Raji (cell line): Measurements from ENCODE around the gene NDUFB4.

Source experiments
- POLR2A ChIP-seq: IDR thresholded peaks from 2 replicates; pipeline ENCODE4 v1.6.1; 2011; ENCODE audit warnings: low read depth, low read length, control low read depth; ENCODE audit not compliant: insufficient read depth

Gene NDUFB4

GRCh38 chr3:120608506-120608905 is 12.4 kb downstream of the NDUFB4 start:
- TF ChIP-seq POLR2A = no peak

- TF ChIP-seq POLR2A = no peak
Measured at GRCh38 chr3:120614765-120615164, 18.6 kb downstream of the NDUFB4 start.

GRCh38 chr3:120615847-120616609 is 19.9 kb downstream of the NDUFB4 start:
- TF ChIP-seq POLR2A = no peak

- TF ChIP-seq POLR2A = no peak
Measured at GRCh38 chr3:120622457-120622856, 26.3 kb downstream of the NDUFB4 start.

GRCh38 chr3:120622870-120623726 is 27.0 kb downstream of the NDUFB4 start:
- no peak for TF ChIP-seq POLR2A

GRCh38 chr3:120623727-120624093 is 27.6 kb downstream of the NDUFB4 start:
- TF ChIP-seq POLR2A = no peak

GRCh38 chr3:120625159-120625586 is 29.0 kb downstream of the NDUFB4 start:
- TF ChIP-seq POLR2A = no peak

- TF ChIP-seq POLR2A = no peak
Measured at GRCh38 chr3:120634539-120634938, 38.4 kb downstream of the NDUFB4 start.

GRCh38 chr3:120636795-120637401 is 40.8 kb downstream of the NDUFB4 start:
- TF ChIP-seq POLR2A = no peak

- TF ChIP-seq POLR2A = no peak
Measured at GRCh38 chr3:120637851-120638559, 41.9 kb downstream of the NDUFB4 start.

- TF ChIP-seq POLR2A = no peak
Measured at GRCh38 chr3:120640231-120640630, 44.1 kb downstream of the NDUFB4 start.

- TF ChIP-seq POLR2A = no peak
Measured at GRCh38 chr3:120641696-120642246, 45.6 kb downstream of the NDUFB4 start.

GRCh38 chr3:120642368-120642948 is 46.3 kb downstream of the NDUFB4 start:
- TF ChIP-seq POLR2A = no peak

- TF ChIP-seq POLR2A = no peak
Measured at GRCh38 chr3:120645083-120645845, 49.1 kb downstream of the NDUFB4 start.
